Trophoblast cell (in vitro differentiated cells and primary cell): ENCODE results near the gene SYP.
A peak's percentile ranks its signal among the peaks of the same experiment; 100 is the strongest.
"Not testable (repeated sequence)": the region's sequence is repeated elsewhere in the genome, so short reads cannot be mapped to it uniquely, and the experiment has no call there.

Experiments
- DNase-seq, 2 donors: peaks; one replicate each; pipeline ENCODE4 v3.0.0-alpha.2; 2016
- H2AFZ ChIP-seq: 2 replicates; pipeline ENCODE4 v1.6.1; 2013; ENCODE audit warnings: low read length, moderate library complexity, mild to moderate bottlenecking; ENCODE audit not compliant: insufficient read depth, poor library complexity
- H2AK5ac ChIP-seq: 2 replicates; pipeline ENCODE4 v1.6.1; 2013; ENCODE audit warnings: mild to moderate bottlenecking, low read length
- H2BK120ac ChIP-seq: 2 replicates; pipeline ENCODE4 v1.6.1; 2013; ENCODE audit warnings: low read length, mild to moderate bottlenecking, moderate library complexity; ENCODE audit not compliant: insufficient read depth, poor library complexity
- H2BK12ac ChIP-seq: 2 replicates; pipeline ENCODE4 v1.6.1; 2013; ENCODE audit warnings: mild to moderate bottlenecking, low read length, moderate library complexity
- H2BK5ac ChIP-seq: 2 replicates; pipeline ENCODE4 v1.6.1; 2013; ENCODE audit warnings: low read length, low read depth, moderate library complexity, mild to moderate bottlenecking; ENCODE audit not compliant: poor library complexity
- H3K14ac ChIP-seq: 2 replicates; pipeline ENCODE4 v1.6.1; 2013; ENCODE audit warnings: mild to moderate bottlenecking, low read length
- H3K18ac ChIP-seq: 2 replicates; pipeline ENCODE4 v1.6.1; 2013; ENCODE audit warnings: mild to moderate bottlenecking, low read length
- H3K23ac ChIP-seq: 2 replicates; pipeline ENCODE4 v1.6.1; 2013; ENCODE audit warnings: low read length
- H3K27ac ChIP-seq: 2 replicates; pipeline ENCODE4 v1.5.1; 2013; ENCODE audit warnings: low read depth, mild to moderate bottlenecking, inconsistent platforms, low read length, moderate library complexity
- H3K27me3 ChIP-seq: 2 replicates; pipeline ENCODE4 v1.6.1; 2013; ENCODE audit warnings: inconsistent platforms, mild to moderate bottlenecking, low read length, moderate library complexity; ENCODE audit not compliant: insufficient read depth
- H3K36me3 ChIP-seq, 2 experiments: 1 replicate in 1 of 2; 2 replicates in 1 of 2; pipeline ENCODE4 v1.6.1; 2013; ENCODE audit warnings: low read length in 2 of 2, mild to moderate bottlenecking in 2 of 2, moderate library complexity in 1 of 2; ENCODE audit not compliant: insufficient read depth in 2 of 2, control insufficient read depth in 1 of 2
- H3K4ac ChIP-seq: 2 replicates; pipeline ENCODE4 v1.6.1; 2013; ENCODE audit warnings: low read depth, mild to moderate bottlenecking, low read length, moderate library complexity
- H3K4me1 ChIP-seq, 2 experiments: 1 replicate in 1 of 2; 2 replicates in 1 of 2; pipeline ENCODE4 v1.6.1; 2013; ENCODE audit warnings: low read length in 2 of 2, mild to moderate bottlenecking in 2 of 2, moderate library complexity in 1 of 2; ENCODE audit not compliant: insufficient read depth in 2 of 2, control insufficient read depth in 1 of 2
- H3K4me2 ChIP-seq: 2 replicates; pipeline ENCODE4 v1.6.1; 2013; ENCODE audit warnings: inconsistent platforms, mild to moderate bottlenecking, low read length, moderate library complexity
- H3K4me3 ChIP-seq: 2 replicates; pipeline ENCODE4 v1.5.1; 2013; ENCODE audit warnings: mild to moderate bottlenecking, low read depth, low read length, inconsistent platforms
- H3K79me1 ChIP-seq: one replicate; pipeline ENCODE4 v1.6.1; 2013; ENCODE audit warnings: low read length
- H3K79me2 ChIP-seq: 2 replicates; pipeline ENCODE4 v1.6.1; 2013; ENCODE audit warnings: low read length, mild to moderate bottlenecking; ENCODE audit not compliant: control insufficient read depth, insufficient read depth, poor library complexity
- H3K9ac ChIP-seq: 2 replicates; pipeline ENCODE4 v1.6.1; 2013; ENCODE audit warnings: mild to moderate bottlenecking, low read length
- H3K9me3 ChIP-seq: 2 replicates; pipeline ENCODE4 v1.6.1; 2013; ENCODE audit warnings: low read depth, mild to moderate bottlenecking, control low read depth, inconsistent platforms, low read length; ENCODE audit not compliant: insufficient read depth
- H4K12ac ChIP-seq: 2 replicates; pipeline ENCODE4 v1.6.1; 2013; ENCODE audit warnings: low read depth, mild to moderate bottlenecking, low read length, moderate library complexity
- H4K8ac ChIP-seq: 2 replicates; pipeline ENCODE4 v1.6.1; 2013; ENCODE audit warnings: low read depth, mild to moderate bottlenecking, low read length, moderate library complexity
- H4K91ac ChIP-seq: one replicate; pipeline ENCODE4 v1.6.1; 2013; ENCODE audit warnings: low read depth, mild to moderate bottlenecking, low read length, moderate library complexity
- WGBS: extraction: QIAGEN DNeasy Blood & Tissue Kit; methylation state at CpG from one replicate; pipeline ENCODE4 v1.1.7; 2013; ENCODE audit warnings: missing lambda C conversion rate; ENCODE audit not compliant: insufficient read length, insufficient coverage; ENCODE audit errors: extremely low coverage; 5-methylcytosine and 5-hydroxymethylcytosine counted together

The SYP gene

DNA sequence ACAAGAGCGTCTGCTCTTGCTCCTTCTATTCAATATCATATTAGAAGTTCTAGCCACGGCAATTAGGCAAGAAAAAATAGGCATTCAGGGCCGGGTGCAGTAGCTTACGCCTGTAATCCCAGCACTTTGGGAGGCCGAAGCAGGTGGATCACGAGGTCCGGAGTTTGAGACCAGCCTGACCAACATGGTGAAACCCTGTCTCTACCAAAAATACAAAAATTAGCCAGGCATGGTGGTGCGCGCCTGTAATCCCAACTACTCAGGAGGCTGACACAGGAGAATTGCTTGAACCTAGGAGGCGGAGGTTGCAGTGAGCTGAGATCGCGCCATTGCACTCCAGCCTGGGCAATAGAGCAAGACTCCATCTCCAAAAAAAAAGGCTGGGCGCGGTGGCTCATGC is 50.7 kb downstream of the SYP start:
- not testable (repeated sequence) for H2BK5ac ChIP-seq, H3K18ac ChIP-seq, H3K27me3 ChIP-seq, H2BK120ac ChIP-seq, DNase-seq, H2BK12ac ChIP-seq, H4K12ac ChIP-seq, H3K9ac ChIP-seq, H3K4me3 ChIP-seq, H3K23ac ChIP-seq, H3K36me3 ChIP-seq, H3K9me3 ChIP-seq, H3K14ac ChIP-seq, H4K91ac ChIP-seq, H3K79me2 ChIP-seq, H4K8ac ChIP-seq, H3K4ac ChIP-seq, H3K79me1 ChIP-seq, H2AFZ ChIP-seq, H3K4me2 ChIP-seq, H3K4me1 ChIP-seq, H3K27ac ChIP-seq, H2AK5ac ChIP-seq
- WGBS, result no CpG with 5 or more reads among the region's 14 CpGs

DNA sequence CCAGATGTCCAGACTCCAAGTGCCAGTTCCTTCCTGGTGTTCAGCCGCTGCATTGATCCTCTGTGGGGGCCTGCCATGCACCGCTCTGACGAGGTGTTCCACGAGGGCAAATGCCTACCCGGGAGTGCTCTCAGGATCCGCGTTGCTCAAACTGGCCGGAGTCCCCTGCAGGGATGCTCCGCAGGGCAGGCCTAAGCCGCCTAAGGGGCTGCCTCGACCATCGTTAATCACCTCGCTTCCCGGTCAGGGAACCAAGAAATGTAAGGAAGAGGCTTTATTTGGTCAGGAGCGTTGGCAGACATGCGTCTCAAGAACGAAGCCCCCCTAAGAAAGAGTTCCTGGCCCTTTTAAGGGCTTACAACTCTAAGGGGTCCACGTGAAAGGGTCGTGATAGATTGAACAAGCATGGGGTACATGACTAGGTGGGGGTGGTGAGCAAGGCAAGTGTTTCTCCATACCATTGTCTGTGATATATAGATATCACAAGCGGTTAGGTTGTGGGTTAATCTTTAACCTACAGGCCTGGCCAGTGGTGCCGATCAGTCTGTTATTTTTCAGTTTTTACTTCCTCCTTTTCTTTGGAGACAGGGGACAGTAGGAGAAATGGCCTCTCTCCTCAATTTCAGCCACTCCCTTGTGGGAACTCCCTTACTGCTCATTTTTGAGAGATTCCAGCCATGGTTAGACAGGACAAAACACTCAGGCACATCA is 51.4 kb downstream of the SYP start:
- not testable (repeated sequence) for H3K23ac ChIP-seq, H3K9ac ChIP-seq, H3K4me2 ChIP-seq, H2AK5ac ChIP-seq, H3K14ac ChIP-seq, H3K4ac ChIP-seq, H3K4me3 ChIP-seq, H4K8ac ChIP-seq, H3K27ac ChIP-seq, H3K27me3 ChIP-seq, H4K12ac ChIP-seq, H4K91ac ChIP-seq, H3K4me1 ChIP-seq, H2AFZ ChIP-seq, H2BK12ac ChIP-seq, DNase-seq, H3K79me2 ChIP-seq, H3K36me3 ChIP-seq, H3K18ac ChIP-seq, H2BK5ac ChIP-seq, H3K9me3 ChIP-seq, H3K79me1 ChIP-seq
- peak overlapping the region; percentile 13 for H2BK120ac ChIP-seq
- no CpG with 5 or more reads among the region's 21 CpGs for WGBS

DNA sequence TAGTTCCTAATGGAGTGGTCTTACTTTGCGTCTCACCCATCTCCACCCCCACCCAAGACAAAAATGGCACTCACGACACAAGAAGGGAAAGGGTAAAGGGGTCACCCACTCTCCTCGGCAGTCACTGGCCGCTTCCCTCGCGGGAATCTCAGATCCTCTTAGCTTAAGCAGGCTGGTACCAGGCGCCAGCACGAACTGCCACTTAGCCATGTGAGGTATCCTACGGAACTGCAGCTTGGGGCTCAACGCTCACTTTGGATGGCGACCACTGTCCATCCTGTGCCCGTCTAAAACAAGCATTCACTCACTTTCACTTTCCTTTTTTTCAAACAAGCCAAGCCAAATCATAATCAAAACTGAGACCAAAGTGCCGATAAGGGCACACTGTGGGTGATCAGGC is 52.1 kb downstream of the SYP start:
- no peaks in the 10 kb centered on the region for H3K27me3 ChIP-seq
- H4K12ac ChIP-seq, result no peak overlapping the region
- no peak overlapping the region for H2AFZ ChIP-seq
- no peak overlapping the region for H3K9ac ChIP-seq
- H3K4me2 ChIP-seq, result no peak overlapping the region
- peak overlapping the region; percentile 13 for H2BK120ac ChIP-seq
- no peaks in the 10 kb centered on the region for H3K79me2 ChIP-seq
- H3K9me3 ChIP-seq, result no peaks in the 10 kb centered on the region
- no peak overlapping the region for H4K91ac ChIP-seq
- H2AK5ac ChIP-seq, result no peak overlapping the region
- no peak overlapping the region for H4K8ac ChIP-seq
- DNase-seq, result no peak
- H3K4ac ChIP-seq, result no peak overlapping the region
- H3K36me3 ChIP-seq, result no peaks in the 10 kb centered on the region
- no peak overlapping the region for H3K23ac ChIP-seq
- H3K79me1 ChIP-seq, result no peaks in the 10 kb centered on the region
- no CpG with 5 or more reads among the region's 13 CpGs for WGBS
- no peak overlapping the region for H3K4me3 ChIP-seq
- H3K14ac ChIP-seq, result no peak overlapping the region
- no peak overlapping the region for H2BK5ac ChIP-seq
- H2BK12ac ChIP-seq, result no peak overlapping the region
- H3K4me1 ChIP-seq, result no peaks in the 10 kb centered on the region
- no peak overlapping the region for H3K18ac ChIP-seq
- no peak overlapping the region for H3K27ac ChIP-seq

DNA sequence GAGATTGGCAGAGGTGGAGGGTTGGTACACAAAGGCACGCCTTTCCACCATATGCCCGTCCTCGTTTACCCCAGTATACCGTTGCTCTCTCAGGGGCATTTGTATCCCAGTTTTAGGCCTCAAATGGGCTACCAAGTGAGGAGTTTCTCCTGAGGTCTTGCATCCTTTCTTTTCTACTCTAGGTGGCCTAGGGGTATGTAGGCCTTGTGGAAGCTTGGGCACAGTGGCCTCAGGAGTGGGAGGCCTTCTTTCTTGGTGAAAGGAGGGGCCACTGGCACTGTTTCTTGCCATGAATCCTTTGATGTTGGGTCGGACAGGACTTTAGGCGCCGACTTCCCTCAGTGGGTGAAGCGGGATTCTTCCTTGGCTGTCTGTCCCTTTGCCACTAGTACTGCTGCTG is 52.7 kb downstream of the SYP start:
- WGBS, result no CpG with 5 or more reads among the region's 8 CpGs
- H3K9me3 ChIP-seq, result no peaks in the 10 kb centered on the region
- no peak overlapping the region for H3K4ac ChIP-seq
- H4K8ac ChIP-seq, result no peak overlapping the region
- no peaks in the 10 kb centered on the region for H3K79me1 ChIP-seq
- H3K36me3 ChIP-seq, result no peaks in the 10 kb centered on the region
- no peak overlapping the region for H2BK5ac ChIP-seq
- H3K18ac ChIP-seq, result no peak overlapping the region
- no peaks in the 10 kb centered on the region for H3K79me2 ChIP-seq
- no peak overlapping the region for H2BK120ac ChIP-seq
- H3K27ac ChIP-seq, result no peak overlapping the region
- no peak overlapping the region for H4K91ac ChIP-seq
- no peaks in the 10 kb centered on the region for H3K27me3 ChIP-seq
- H3K9ac ChIP-seq, result no peak overlapping the region
- H3K4me1 ChIP-seq, result no peaks in the 10 kb centered on the region
- no peak overlapping the region for H3K4me3 ChIP-seq
- no peak overlapping the region for H4K12ac ChIP-seq
- no peak for DNase-seq
- H2AK5ac ChIP-seq, result no peak overlapping the region
- no peak overlapping the region for H2AFZ ChIP-seq
- no peak overlapping the region for H3K23ac ChIP-seq
- H3K4me2 ChIP-seq, result no peak overlapping the region
- no peak overlapping the region for H3K14ac ChIP-seq
- H2BK12ac ChIP-seq, result no peak overlapping the region
